Ishikawa (cell line): Measurements from ENCODE around the gene TESPA1.

Experiments used
- CEBPB ChIP-seq: IDR thresholded peaks from 2 replicates; pipeline ENCODE4 v1.6.1; 2012
- CREB1 ChIP-seq: IDR thresholded peaks from 2 replicates; pipeline ENCODE4 v1.6.1; 2012; ENCODE audit warnings: low read depth
- EGR1 ChIP-seq: IDR thresholded peaks from 2 replicates; pipeline ENCODE4 v1.6.1; 2012
- EP300 ChIP-seq: IDR thresholded peaks from 2 replicates; pipeline ENCODE4 v1.6.1; 2012; ENCODE audit warnings: borderline replicate concordance
- FOXM1 ChIP-seq: IDR thresholded peaks from 2 replicates; pipeline ENCODE4 v1.6.1; 2012; ENCODE audit warnings: low read depth, borderline replicate concordance
- MAX ChIP-seq: IDR thresholded peaks from 2 replicates; pipeline ENCODE4 v1.6.1; 2012
- NFIC ChIP-seq: IDR thresholded peaks from 2 replicates; pipeline ENCODE4 v1.6.1; 2012
- RAD21 ChIP-seq: IDR thresholded peaks from 2 replicates; pipeline ENCODE4 v1.6.1; 2012; ENCODE audit warnings: low read depth
- TAF1 ChIP-seq: IDR thresholded peaks from 2 replicates; pipeline ENCODE4 v1.6.1; 2012; ENCODE audit warnings: low read depth, mild to moderate bottlenecking
- TCF12 ChIP-seq: IDR thresholded peaks from 2 replicates; pipeline ENCODE4 v1.6.1; 2012; ENCODE audit warnings: low read depth
- YY1 ChIP-seq: IDR thresholded peaks from 2 replicates; pipeline ENCODE4 v1.6.1; 2012; ENCODE audit warnings: low read depth
- ZBTB7A ChIP-seq: IDR thresholded peaks from 2 replicates; pipeline ENCODE4 v1.6.1; 2012; ENCODE audit warnings: low read depth

GRCh38 chr12:54974279-54974678, 10.3 kb downstream of the TESPA1 start:
- TF ChIP-seq EP300: no peak
- no peak for TF ChIP-seq CEBPB
- TF ChIP-seq FOXM1: no peak
- TF ChIP-seq YY1: no peak
- no peak for TF ChIP-seq TAF1
- TF ChIP-seq RAD21: no peak
- no peak for TF ChIP-seq CREB1
- TF ChIP-seq ZBTB7A: no peak
- no peak for TF ChIP-seq NFIC
- TF ChIP-seq MAX: no peak
- no peak for TF ChIP-seq EGR1
- no peak for TF ChIP-seq TCF12
